Right lobe of liver (tissue), 6 donors: ENCODE data around the gene YJU2. TPM values are rescaled to one million over a fixed set of nuclear protein-coding genes. Genes with fewer than 3 reads are reported as not detected.
"Not testable (repeated sequence)": the region's sequence is repeated elsewhere in the genome, so short reads cannot be mapped to it uniquely, and the experiment has no call there.

ENCODE experiments used
- ATAC-seq, 4 donors: fragments of 200-7000 bp; cut with Tn5 transposase; one replicate each; pipeline ENCODE4 v1.9.1; 2020; ENCODE audit warnings: mild to moderate bottlenecking in 4 of 4, moderate library complexity in 4 of 4
- DNase-seq, 3 donors: peaks; one replicate each; pipeline ENCODE4 v3.0.0-alpha.2; 2020
- H3K27ac ChIP-seq, 3 donors: fragments of 200-600 bp; one replicate each; pipeline ENCODE4 v1.8.0; 2022
- H3K27me3 ChIP-seq, 2 donors: fragments of 200-600 bp; one replicate each; pipeline ENCODE4 v1.8.0; 2022
- H3K36me3 ChIP-seq, 4 donors: fragments of 200-600 bp; sonication (generic) in 1 of 4; one replicate each; pipeline versions ENCODE4 v1.5.1 to v1.8.0; 2017 to 2022; ENCODE audit warnings: control low read depth in 1 of 4
- H3K4me1 ChIP-seq, 4 donors: fragments of 200-600 bp; sonication (generic) in 1 of 4; one replicate each; pipeline versions ENCODE4 v1.5.1 to v1.8.0; 2017 to 2022; ENCODE audit warnings: control low read depth in 1 of 4
- H3K4me3 ChIP-seq, 3 donors: fragments of 200-600 bp; one replicate each; pipeline ENCODE4 v1.8.0; 2022
- H3K9me3 ChIP-seq, 4 donors: fragments of 200-600 bp; sonication (generic) in 1 of 4; one replicate each; pipeline versions ENCODE4 v1.5.1 to v1.8.0; 2017 to 2022; ENCODE audit warnings: control low read depth in 1 of 4
- CTCF ChIP-seq, 4 donors: fragments of 200-600 bp in 3 of 4; fragments of 450-650 bp in 1 of 4; IDR thresholded peaks; one replicate each; pipeline versions ENCODE4 v1.5.1 to v1.8.0; 2016 to 2022; ENCODE audit warnings: antibody characterized with exemption in 4 of 4, mild to moderate bottlenecking in 2 of 4
- POLR2A ChIP-seq: fragments of 450-650 bp; IDR thresholded peaks from one replicate; pipeline ENCODE4 v1.6.1; 2017; ENCODE audit warnings: antibody characterized with exemption, mild to moderate bottlenecking
- WGBS: methylation state at CpG from one replicate; pipeline ENCODE4 v1.1.6; 2018; ENCODE audit warnings: low coverage, low lambda C conversion rate; ENCODE audit not compliant: insufficient coverage; ENCODE audit errors: missing lambda C conversion rate; 5-methylcytosine and 5-hydroxymethylcytosine counted together
- intact Hi-C, 2 donors: fragments of 100-400 bp; cut with DNase I; formaldehyde crosslinking; loops; one replicate each; pipeline versions ENCODE4 v1.11.2 to v1.14.1; 2022
- total RNA-seq, 6 experiments: library from RNA; depleted of rRNA in 2 of 6; stranded (reverse); fragments of >200 nt in 2 of 6; fragmentation: NEBNext Ultra II Directional in 3 of 6; extraction: Animal tissue kit (Norgen Biotek cat#: 25700) in 3 of 6; gene quantifications; one replicate each; pipeline versions ENCODE4 v1.1.0 to v1.2.4, GENCODE V29; 2016 to 2023
- donor health status: DM: no; HTN: yes; CAD: no.
- donor health status: DM: no; HTN: no; CAD: no.
- donor health status: DM: no; HTN: no; CAD: no.
- donor health status: DM: no; HTN: yes; CAD: no.
- donor health status: DM: no; HTN: yes; CAD: no.

The YJU2 gene
- total RNA-seq, 6 experiments from 2014 or later = 6.4 to 14.1 (median 8.9) TPM

- ATAC-seq (no peak), DNase-seq (no peak)
- Histone ChIP-seq H3K36me3 (peaks cover 0 to 5% (median 0%) of the 10 kb centered on the region in 4 donors), H3K9me3 (no peaks in the 10 kb centered on the region), H3K4me1 (no peaks in the 10 kb centered on the region), H3K27ac (no peak overlapping the region), H3K27me3 (no peaks in the 10 kb centered on the region), H3K4me3 (no peak overlapping the region)
- no peak for TF ChIP-seq CTCF (IDR thresholded peaks at IDR 0.05)
- intact Hi-C loops = loop anchor here in 1 of 2 donors (10.0 kb wide), 2 partner anchors 362 to 432 kb away; partner anchors contain the start of gene MATK
- 75% methylated on average over 4 of the region's 6 CpGs for WGBS
These were observed 30.0 kb upstream of the YJU2 start for GRCh38 chr19:4216846-4217245.

- no peak for DNase-seq
- 96% methylated on average over 4 of the region's 81 CpGs for WGBS
- peaks cover 0 to 5% (median 0%) of the 10 kb centered on the region in 4 donors for H3K36me3 ChIP-seq
- TF ChIP-seq POLR2A = no peak
- no peak for TF ChIP-seq CTCF (IDR thresholded peaks at IDR 0.05)
- H3K9me3 ChIP-seq = no peaks in the 10 kb centered on the region
- H3K4me3 ChIP-seq = no peak overlapping the region
- intact Hi-C loops = loop anchor here in 1 of 2 donors (10.0 kb wide), 2 partner anchors 363 to 433 kb away; partner anchors contain the start of gene MATK
- H3K27me3 ChIP-seq = no peaks in the 10 kb centered on the region
- H3K27ac ChIP-seq = no peak overlapping the region
- no peaks in the 10 kb centered on the region for H3K4me1 ChIP-seq
- ATAC-seq = peak in 1 of 4 donors; percentile 16
These were observed 29.2 kb upstream of the YJU2 start for GRCh38 chr19:4217429-4218264.

GRCh38 chr19:4218523-4218922, 28.4 kb upstream of the YJU2 start:
- not testable (repeated sequence) for H3K4me3 ChIP-seq, H3K4me1 ChIP-seq, H3K27ac ChIP-seq, DNase-seq, ATAC-seq, H3K27me3 ChIP-seq, H3K36me3 ChIP-seq, H3K9me3 ChIP-seq
- WGBS = no CpG with 5 or more reads among the region's 1 CpG
- intact Hi-C loops = loop anchor here in 1 of 2 donors (10.0 kb wide), 2 partner anchors 364 to 434 kb away; partner anchors contain the start of gene MATK

GRCh38 chr19:4220188-4220587, 26.7 kb upstream of the YJU2 start:
- ATAC-seq = no peak
- no peak for DNase-seq
- no peaks in the 10 kb centered on the region for H3K4me1 ChIP-seq
- peaks cover 0 to 5% (median 0%) of the 10 kb centered on the region in 4 donors for H3K36me3 ChIP-seq
- H3K27me3 ChIP-seq = no peaks in the 10 kb centered on the region
- TF ChIP-seq CTCF (IDR thresholded peaks at IDR 0.05) (no peak), POLR2A (no peak)
- no peak overlapping the region for H3K27ac ChIP-seq
- WGBS = 84% methylated on average over 7 of the region's 7 CpGs
- no peaks in the 10 kb centered on the region for H3K9me3 ChIP-seq
- intact Hi-C loops = no loop called here
- H3K4me3 ChIP-seq = no peak overlapping the region

- H3K9me3 ChIP-seq = no peaks in the 10 kb centered on the region
- DNase-seq (no peak), ATAC-seq (no peak)
- WGBS = 63% methylated on average over 6 of the region's 15 CpGs
- no peaks in the 10 kb centered on the region for H3K4me1 ChIP-seq
- H3K27me3 ChIP-seq = no peaks in the 10 kb centered on the region
- TF ChIP-seq CTCF (IDR thresholded peaks at IDR 0.05) (no peak), POLR2A (no peak)
- H3K36me3 ChIP-seq = peaks cover 0 to 5% (median 0%) of the 10 kb centered on the region in 4 donors
- intact Hi-C loops = no loop called here
- no peak overlapping the region for H3K4me3 ChIP-seq
- no peak overlapping the region for H3K27ac ChIP-seq
These were observed 22.4 kb upstream of the YJU2 start for GRCh38 chr19:4224470-4224869.
